GM19467 (cell line): ENCODE results near the gene SLC35E4.
"Not testable (repeated sequence)": the region's sequence is repeated elsewhere in the genome, so short reads cannot be mapped to it uniquely, and the experiment has no call there.

ENCODE experiments used
- ATAC-seq: cut with Tn5 transposase; IDR thresholded peaks from one replicate; pipeline ENCODE4 v1.9.1; 2021; ENCODE audit warnings: mild to moderate bottlenecking, moderate library complexity; ENCODE audit not compliant: unreplicated experiment

SLC35E4 gene

DNA sequence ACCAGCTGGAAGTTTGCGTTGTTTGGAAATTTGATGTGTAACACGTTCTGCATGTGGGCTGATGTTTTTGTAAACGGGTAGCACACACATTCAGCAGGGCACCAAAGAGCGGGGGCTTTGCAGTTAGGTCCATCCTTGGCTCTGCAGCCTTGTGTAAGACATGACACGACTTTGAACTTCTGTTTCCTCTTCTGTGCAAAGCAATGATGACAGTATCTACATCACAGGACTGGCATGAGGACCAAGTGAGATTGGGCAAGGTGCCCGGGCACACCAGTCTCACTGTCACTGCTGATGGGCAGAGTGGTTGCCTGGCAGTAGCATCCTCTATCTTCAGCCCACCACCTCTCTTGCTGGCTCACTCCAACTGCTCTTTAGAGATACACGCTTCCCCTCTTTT lies 25.3 kb upstream of the SLC35E4 start:
- no peak for ATAC-seq

DNA sequence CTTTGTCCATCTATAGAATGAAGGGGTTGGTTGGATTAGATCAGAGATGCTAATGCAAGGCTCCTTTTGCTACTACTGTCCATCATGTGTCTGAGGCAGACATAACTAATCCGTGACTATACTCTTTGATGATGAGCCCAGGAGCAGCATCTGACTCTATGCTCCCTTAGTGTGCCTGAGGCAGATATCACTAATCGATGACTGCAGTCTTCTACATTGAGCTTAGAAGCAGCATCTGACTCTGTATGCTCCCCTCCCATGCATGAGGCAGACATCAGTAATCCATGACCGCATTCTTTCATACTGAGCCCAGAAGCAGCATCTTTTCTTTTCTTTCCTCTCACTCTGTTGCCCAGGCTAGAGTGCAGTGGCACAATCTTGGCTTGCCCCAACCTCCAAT lies 24.4 kb upstream of the SLC35E4 start:
- ATAC-seq = no peak

DNA sequence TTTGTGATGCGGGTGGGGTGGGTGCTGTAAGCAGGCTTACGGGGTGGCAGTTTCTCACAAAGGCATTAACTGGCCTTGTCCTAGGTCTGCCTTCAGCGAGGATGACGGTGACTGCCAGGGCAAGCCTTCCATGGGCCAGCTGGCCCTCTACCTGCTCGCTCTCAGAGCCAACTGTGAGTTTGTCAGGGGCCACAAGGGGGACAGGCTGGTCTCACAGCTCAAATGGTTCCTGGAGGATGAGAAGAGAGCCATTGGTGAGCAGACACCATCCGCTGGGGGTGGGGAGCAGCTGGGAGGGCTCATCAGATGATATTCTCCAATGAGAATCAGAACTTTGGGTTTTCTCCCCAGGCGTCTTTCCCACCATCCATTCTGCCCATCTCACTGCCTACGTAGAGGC lies 22.8 kb upstream of the SLC35E4 start:
- no peak for ATAC-seq

DNA sequence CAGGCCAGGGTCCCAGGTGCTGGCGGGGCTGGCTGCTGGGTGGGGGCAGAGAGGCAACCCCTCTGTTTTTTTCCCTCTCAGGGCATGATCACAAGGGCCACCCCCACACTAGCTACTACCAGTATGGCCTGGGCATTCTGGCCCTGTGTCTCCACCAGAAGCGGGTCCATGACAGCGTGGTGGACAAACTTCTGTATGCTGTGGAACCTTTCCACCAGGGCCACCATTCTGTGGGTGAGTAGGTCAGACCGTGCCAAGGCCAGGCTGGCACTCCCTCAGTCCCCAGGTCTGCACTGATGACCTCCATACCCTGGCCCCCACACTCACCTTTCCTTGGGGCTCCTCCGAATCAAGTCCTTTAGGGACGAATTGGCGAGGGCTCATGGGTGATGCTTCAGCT lies 21.3 kb upstream of the SLC35E4 start:
- no peak for ATAC-seq

DNA sequence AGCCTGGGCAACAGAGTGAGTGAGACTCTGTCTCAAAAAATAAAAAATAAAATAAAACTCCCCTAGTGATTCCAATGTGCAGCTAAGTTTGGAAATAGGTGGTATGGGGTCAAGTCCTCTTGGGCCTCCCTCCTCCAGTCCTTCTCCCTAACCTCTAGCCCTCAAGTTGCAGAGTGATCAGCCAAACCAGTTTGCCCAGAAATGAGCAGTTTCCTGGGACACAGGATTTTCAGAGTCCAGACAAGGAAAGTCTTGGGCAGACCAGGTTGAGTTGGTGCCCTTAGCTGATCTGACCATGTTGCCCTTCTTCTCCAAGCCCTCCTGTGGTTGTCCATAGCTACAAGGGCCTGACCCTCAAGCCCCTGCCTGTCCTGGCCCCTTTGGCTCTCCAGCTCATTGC lies 20.7 kb upstream of the SLC35E4 start:
- no peak for ATAC-seq

DNA sequence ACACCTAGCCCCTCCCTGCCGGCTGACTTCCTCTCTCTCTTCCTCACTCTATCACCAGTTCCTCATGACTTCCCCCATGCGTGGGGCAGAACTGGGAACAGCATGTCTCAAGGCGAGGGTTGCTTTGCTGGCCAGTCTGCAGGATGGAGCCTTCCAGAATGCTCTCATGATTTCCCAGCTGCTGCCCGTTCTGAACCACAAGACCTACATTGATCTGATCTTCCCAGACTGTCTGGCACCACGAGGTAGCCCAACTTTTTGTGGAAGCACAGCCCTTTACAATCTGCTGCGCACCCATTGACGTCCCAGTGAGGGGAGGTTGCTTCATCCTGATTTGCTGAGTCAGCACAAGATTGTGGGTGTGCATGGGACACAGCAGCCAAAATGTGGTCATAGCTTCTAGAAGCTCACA lies 20.0 kb upstream of the SLC35E4 start:
- no peak for ATAC-seq

DNA sequence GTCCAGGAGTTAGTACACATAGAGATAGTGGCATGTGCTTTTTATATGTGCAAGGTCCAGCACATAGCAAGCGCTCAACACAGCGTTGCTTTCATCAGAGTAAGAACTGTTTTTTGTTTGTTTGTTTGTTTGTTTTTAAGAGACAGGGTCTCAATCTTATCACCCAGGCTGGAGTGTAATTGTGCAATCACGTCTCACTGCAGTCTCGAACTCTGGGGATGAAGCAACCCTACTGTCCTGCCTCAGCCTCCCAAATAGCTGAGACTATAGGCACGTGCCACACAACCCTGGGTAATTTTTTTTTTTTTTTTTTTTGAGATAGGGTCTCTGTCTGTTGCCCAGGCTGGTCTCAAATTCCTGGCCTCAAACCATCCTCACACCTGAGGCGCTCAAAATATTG lies 17.8 kb upstream of the SLC35E4 start:
- no peak for ATAC-seq

DNA sequence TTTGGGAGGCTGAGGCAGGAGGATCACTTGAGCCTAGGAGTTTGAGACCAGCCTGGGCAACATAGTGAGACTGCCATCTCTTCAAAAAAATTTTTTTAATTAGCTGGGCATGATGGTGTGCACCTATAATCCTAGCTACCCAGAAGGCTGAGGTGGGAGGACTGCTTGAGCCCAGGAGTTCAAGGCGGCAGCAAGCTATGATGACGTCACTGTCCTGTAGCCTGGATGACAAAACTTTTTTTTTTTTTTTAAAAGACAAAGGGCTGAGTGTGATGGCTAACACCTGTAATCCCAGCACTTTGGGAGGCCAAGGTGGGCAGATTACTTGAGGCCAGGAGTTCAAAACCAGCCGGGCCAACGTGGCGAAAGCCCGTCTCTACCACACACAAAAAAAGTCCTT lies 15.7 kb upstream of the SLC35E4 start:
- ATAC-seq = not testable (repeated sequence)

DNA sequence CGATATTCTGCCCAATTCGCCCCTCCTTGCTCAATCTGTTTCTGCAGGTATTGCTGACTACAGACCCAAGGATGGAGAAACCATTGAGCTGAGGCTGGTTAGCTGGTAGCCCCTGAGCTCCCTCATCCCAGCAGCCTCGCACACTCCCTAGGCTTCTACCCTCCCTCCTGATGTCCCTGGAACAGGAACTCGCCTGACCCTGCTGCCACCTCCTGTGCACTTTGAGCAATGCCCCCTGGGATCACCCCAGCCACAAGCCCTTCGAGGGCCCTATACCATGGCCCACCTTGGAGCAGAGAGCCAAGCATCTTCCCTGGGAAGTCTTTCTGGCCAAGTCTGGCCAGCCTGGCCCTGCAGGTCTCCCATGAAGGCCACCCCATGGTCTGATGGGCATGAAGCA lies 9.2 kb upstream of the SLC35E4 start:
- no peak for ATAC-seq

DNA sequence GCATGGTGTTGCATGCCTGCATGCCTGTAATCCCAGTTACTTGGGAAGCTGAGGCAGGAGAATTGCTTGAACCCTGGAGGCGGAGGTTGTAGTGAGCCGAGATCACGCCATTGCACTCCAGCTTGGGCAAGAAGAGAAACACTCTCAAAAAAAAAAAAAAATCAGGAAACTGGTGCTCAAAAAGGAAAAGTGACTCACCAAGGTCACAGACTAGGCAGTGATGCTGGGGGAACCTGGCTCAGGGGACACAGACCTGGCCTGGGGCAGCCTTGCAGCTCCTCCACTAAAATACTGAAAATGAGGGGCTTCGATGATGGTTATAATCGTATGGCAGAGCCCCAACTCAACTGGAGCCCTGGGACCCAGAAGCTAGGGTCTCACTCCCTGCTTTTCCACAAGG lies 8.1 kb upstream of the SLC35E4 start:
- no peak for ATAC-seq

DNA sequence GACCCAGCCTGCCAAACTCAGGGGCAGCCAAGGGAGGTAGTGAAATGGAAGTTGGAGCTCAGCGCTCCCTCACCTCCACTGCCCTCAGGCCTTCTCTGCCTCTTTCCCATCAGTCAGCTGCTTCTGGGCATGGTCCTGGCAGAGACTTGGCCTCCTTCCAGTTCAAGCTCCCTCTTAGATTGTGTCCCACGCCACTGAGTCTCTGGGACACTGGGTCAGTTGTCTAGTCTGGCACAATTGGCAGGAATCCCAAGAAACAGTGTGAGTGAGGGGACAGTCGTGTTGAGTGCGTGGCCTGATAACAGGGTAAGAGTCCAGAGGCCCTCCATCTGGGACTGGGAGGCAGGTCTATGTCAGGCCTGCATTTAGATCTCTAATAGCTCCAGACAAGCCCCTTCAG lies 7.1 kb upstream of the SLC35E4 start:
- ATAC-seq = no peak

DNA sequence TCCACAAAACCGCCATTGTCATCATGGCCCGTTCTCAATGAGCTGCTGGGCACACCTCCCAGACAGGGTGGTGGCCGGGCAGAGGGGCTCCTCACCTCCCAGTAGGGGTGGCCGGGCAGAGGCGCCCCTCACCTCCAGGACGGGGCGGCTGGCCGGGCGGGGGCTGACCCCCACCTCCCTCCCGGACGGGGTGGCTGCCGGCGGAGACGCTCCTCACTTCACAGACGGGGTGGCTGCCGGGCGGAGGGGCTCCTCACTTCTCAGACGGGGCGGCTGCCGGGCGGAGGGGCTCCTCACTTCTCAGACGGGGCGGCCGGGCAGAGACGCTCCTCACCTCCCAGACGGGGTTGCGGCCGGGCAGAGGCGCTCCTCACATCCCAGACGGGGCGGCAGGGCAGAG lies 4.1 kb upstream of the SLC35E4 start:
- not testable (repeated sequence) for ATAC-seq

DNA sequence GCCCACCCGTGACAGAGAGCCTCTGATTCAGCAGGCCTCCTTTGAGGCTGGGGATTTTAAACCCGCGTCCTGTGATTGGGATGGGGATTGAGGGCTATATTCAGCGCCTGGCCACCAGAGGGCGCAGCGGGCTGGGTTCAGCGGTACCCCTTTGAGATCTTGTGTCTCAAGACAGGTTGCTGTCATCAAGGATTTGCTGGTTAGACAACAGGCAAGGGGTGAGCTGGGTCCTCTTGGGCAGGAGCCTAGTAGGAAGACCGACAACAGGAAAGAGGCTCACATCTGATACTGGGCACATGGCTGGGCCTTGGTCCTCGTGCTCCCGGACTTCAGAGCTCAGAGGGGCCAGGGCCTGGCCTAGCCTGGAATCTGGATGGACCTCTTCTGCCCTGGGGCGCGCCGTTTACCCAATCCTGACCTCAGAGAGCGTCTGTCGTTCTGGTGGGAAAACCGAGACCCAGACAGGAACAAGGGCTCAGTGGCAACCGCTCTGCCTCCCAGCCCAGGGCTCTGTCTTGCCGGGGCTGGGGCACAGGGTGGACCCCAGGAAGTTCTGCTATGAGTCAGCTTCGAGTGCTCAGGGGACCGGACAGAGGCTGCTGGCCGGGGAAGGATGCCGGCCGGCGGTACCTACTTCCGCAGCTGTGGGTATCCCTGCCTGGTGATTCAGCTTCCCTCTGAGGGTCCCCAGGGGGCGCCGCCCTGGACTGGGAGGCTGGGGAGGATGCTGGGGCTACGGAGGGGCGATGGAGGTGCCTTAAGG lies 929 bp upstream of the SLC35E4 start:
- ATAC-seq = peak; percentile 48

DNA sequence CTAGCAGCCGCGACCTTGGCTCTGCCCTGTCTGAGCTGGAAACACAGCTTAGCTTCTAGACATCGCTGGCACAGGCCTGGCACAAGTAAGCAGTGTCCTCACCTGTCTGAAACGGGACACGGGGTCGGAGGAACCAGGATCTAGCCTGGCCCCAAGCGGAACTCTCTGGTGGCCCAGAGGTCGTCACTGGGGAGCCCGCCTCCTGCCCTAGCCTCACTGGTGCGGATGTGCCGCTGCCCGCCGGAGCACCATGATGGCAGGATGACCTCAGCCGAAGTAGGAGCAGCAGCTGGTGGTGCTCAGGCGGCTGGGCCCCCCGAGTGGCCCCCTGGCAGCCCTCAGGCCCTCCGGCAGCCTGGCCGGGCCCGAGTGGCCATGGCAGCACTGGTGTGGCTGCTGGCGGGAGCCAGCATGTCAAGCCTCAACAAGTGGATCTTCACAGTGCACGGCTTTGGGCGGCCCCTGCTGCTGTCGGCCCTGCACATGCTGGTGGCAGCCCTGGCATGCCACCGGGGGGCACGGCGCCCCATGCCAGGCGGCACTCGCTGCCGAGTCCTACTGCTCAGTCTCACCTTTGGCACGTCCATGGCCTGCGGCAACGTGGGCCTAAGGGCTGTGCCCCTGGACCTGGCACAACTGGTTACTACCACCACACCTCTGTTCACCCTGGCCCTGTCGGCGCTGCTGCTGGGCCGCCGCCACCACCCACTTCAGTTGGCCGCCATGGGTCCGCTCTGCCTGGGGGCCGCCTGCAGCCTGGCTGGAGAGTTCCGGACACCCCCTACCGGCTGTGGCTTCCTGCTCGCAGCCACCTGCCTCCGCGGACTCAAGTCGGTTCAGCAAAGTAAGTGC lies 871 bp downstream of the SLC35E4 start:
- no peak for ATAC-seq

DNA sequence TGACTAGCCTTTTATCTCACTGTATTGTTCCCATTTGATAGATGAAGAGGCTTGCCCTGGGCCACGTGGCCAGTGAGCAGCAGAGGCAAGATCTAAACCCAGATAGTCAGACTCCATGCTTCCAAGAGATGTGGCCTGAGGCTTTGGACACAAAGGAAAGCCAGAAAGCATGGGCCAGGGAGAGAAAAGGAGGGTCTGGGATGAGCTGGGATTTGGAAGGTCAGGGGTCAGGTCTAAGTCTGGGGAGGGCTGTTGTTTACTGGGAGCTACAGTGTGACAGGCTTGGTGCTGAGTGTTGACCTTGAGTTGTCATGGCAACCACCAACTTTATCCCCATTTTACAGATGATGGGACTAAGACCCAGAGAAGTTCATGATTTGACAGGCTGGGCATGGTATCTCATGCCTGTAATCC lies 2.1 kb downstream of the SLC35E4 start:
- ATAC-seq = no peak

DNA sequence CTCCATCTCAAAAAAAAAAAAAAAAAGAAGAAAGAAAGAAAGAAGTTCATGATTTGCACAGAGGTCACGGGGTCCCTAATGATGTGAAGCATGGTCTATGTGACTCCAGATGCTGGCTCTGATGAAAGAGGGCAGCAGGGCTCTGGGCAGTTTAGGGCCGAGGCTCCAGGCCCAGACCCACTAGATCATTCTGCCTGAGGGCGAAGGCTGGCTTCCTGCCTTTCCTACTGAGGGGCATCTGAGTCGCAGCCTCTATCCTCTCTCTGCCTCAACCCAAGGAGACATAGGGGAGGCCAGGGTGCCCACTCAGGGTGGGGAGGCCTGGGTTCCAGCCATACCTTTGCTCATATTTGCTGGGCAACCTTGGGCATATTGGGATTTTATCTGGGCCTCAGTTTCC lies 4.8 kb downstream of the SLC35E4 start:
- ATAC-seq = no peak

DNA sequence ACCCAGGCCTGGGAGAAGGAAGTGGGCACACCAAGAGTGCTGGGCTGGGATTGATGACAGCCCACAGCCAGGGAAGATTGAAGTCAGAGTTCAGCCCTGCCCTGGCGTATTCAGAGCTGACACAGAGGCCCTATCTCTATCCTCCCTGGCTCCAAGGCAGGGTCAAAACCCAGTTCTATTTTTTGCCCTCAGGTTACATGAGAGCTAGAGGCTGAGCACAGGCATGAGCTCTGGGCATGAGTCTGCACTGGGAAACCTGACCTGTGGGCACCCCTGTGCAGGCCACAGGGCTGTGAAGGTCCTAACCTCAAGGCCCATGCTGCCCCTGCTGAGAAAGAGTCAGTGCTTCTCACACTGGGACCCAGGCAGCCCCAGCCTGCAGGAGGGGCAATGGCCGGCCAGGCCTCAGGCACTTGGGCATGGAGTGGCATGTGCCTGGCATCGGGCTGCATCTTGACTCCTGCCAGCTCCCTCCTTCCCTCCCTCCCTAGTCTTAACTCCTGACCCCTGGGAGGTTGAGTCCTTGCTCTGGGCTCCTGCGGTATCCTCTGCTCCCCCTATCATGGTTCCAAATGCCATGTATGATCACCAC lies 5.4 kb downstream of the SLC35E4 start:
- no peak for ATAC-seq

DNA sequence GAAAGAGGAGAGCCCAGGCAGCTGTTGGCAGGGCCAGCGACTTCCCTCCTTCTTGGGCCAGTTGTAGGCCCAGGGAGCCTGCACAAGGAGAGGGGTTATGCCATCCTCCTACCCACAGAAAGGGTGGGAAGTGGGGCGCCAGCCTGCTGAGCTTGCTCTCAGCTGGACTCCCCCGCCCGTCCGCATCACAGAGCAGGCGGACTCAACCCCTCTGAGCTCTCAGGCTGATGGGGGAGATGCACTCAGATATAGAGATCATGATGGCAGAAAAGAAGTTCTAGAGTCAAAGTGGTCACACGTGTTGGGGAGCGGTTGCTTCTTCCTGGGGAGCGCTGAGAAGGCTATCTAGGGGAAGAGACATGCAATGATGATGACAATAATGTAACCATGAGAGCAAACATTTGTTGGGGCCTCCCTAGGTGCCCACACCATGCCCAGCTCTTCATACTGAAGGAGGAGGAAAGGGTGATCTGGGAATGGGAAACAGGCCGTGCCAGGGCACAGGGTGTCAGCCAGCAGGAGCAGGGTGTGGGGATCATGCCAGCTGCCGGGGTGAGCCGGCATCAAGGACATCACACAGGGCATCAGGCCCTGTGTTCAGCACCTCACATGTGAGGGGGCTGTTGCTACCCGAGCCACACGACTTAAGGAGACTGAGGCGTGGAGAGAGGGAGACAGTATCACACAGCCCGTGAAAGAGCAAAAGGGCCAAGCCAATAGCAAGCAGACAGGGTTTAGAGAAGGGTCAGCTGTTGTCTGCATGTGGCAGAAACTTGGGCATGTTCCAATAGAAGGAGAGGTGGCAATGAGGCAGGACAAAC lies 7.7 kb downstream of the SLC35E4 start:
- ATAC-seq = no peak

DNA sequence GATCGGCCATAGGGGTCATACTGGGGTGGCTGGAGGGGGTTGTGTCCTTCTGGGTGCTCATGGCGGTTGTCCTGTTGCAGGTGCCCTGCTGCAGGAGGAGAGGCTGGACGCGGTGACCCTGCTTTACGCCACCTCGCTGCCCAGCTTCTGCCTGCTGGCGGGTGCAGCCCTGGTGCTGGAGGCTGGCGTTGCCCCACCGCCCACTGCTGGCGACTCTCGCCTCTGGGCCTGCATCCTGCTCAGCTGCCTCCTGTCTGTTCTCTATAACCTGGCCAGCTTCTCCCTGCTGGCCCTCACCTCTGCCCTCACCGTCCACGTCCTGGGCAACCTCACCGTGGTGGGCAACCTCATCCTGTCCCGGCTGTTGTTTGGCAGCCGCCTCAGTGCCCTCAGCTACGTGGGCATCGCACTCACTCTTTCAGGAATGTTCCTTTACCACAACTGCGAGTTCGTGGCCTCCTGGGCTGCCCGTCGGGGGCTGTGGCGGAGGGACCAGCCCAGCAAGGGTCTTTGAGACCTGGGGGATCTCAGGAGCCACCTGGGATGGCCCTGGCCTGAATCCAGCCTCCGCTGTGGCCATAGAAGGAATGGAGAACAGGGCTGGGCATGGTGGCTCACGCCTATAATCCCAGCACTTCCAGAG lies 11.1 kb downstream of the SLC35E4 start:
- no peak for ATAC-seq

DNA sequence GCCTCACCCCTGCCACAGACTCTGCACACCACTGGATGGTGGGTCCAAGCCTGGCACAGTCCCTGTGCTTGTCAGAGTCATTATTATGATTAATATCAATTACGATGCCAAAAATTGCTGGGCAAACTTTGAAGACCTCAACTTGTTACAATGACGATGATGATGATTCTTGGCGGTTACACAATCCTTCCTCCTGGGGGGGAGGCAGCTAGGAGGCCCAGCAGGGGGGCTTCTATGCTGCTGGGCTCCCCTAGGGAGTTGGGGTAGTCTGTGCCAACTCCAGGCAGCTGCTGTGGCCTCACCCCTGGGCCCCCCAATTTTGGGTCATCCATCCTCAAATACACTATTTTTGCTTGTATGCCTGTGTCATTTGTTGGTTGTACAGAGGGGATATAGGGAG lies 12.0 kb downstream of the SLC35E4 start:
- no peak for ATAC-seq

DNA sequence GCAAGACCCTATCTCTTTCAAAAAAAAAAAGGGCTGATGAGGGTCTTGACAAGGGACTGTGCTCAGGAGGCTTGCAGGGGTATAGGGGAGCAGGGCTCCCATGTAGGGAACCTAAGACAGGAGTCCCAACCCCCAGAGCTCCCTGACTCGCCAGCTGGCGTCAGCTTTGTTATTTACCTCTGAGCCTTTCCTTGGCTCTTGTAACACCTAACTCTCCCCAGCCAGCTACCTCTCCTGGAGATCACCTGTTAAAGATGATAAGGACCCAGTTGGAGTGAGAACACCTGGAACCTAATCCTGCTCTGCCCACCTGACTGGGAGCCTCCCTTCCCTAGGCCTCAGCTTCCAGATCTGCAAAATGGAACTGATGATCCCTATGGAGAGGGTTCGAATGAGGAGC lies 13.2 kb downstream of the SLC35E4 start:
- ATAC-seq = no peak
